ENCODE measurements around the gene DLGAP1.

The DLGAP1 gene

DNA sequence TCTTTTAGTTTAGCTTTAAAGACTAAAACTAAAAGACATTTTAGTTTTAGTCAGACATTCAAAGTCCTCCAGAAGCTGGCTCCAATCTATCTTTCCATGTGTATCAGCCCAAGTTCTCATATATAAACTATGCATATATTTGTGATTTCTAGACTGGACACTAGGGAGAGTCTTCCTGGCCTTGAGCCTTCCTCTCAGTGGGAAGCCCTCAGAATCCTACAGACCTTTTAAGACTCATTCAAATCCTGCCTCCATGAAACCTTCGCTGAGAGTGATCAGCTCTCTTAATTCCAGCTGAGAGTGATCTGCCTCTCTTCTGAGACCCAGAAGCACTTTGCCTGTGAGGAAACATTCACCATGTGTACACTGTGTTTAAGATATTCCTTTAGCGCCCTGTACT lies 552.4 kb downstream of the DLGAP1 start:
- TF ChIP-seq CTCF (IDR thresholded peaks at IDR 0.05; ENCODE audit: borderline replicate concordance, control extremely low read depth, extremely low read depth, insufficient read depth, missing control alignments) = no peak
- in situ Hi-C loops (cut with MboI; ENCODE audit: low sequenced_read_pairs, unreplicated experiment) = loop anchor here (25.0 kb wide), 1 partner anchor 90 kb away; no protein-coding TSS in a partner anchor
- DNase-seq (ENCODE audit: low spot score) = no peak

DNA sequence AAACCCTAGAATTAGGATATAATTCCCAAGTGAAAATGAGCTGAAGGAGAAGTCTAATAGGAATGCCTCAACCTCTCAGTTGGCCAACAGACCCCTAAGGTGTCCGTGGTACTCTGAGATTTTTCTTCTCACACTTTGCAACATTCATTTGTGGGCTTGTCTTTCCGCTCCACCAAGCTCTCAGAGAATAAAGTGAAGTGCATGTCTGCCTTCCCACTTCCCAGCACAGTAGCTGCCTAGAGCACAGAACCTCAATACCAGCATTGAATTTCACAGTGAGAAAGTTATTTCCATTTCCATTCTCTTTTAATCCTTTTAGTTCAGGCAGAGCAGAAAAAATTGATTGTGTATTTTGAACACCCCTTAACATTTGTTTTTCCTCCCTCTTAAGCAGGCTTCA lies 553.3 kb downstream of the DLGAP1 start:
- no peak for DNase-seq (ENCODE audit: low spot score)
- in situ Hi-C loops (cut with MboI; ENCODE audit: low sequenced_read_pairs, unreplicated experiment) = loop anchor here (25.0 kb wide), 1 partner anchor 90 kb away; no protein-coding TSS in a partner anchor
- TF ChIP-seq CTCF (IDR thresholded peaks at IDR 0.05; ENCODE audit: borderline replicate concordance, control extremely low read depth, extremely low read depth, insufficient read depth, missing control alignments) = no peak

DNA sequence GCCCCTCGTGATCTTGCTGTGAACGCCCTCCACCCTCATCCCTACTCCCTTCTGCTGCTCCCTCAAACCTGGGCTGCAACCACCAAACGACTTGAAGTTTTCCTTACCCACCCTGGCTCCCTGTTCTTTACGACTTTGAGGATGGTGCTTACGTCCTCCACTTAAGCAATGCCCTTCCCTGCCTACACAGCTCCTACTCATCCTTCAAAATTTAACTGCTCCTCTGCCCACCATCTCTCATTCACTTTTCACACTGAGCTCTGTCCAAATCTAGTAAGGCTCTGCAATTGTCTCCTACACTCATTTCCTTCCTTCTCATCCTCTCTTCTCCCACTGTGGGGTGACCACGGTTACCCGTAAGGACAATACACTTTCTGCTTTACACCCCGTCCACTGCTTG lies 554.1 kb downstream of the DLGAP1 start:
- in situ Hi-C loops (cut with MboI; ENCODE audit: low sequenced_read_pairs, unreplicated experiment) = loop anchor here (25.0 kb wide), 1 partner anchor 89 kb away; no protein-coding TSS in a partner anchor
- no peak for DNase-seq (ENCODE audit: low spot score)
- no peak for TF ChIP-seq CTCF (IDR thresholded peaks at IDR 0.05; ENCODE audit: borderline replicate concordance, control extremely low read depth, extremely low read depth, insufficient read depth, missing control alignments)

- TF ChIP-seq CTCF (IDR thresholded peaks at IDR 0.05; ENCODE audit: borderline replicate concordance, control extremely low read depth, extremely low read depth, insufficient read depth, missing control alignments) = no peak
- no peak for DNase-seq (ENCODE audit: low spot score)
- in situ Hi-C loops (cut with MboI; ENCODE audit: low sequenced_read_pairs, unreplicated experiment) = loop anchor here (25.0 kb wide), 1 partner anchor 88 kb away; no protein-coding TSS in a partner anchor
Observed at GRCh38 chr18:3900327-3900726, 554.8 kb downstream of the DLGAP1 start.

GRCh38 chr18:3898861-3899613 lies 556.1 kb downstream of the DLGAP1 start:
- in situ Hi-C loops (cut with MboI; ENCODE audit: low sequenced_read_pairs, unreplicated experiment) = no loop called here
- DNase-seq (ENCODE audit: low spot score) = no peak
- TF ChIP-seq CTCF (IDR thresholded peaks at IDR 0.05; ENCODE audit: borderline replicate concordance, control extremely low read depth, extremely low read depth, insufficient read depth, missing control alignments) = no peak

GRCh38 chr18:3892152-3892551 lies 563.0 kb downstream of the DLGAP1 start:
- TF ChIP-seq CTCF (IDR thresholded peaks at IDR 0.05; ENCODE audit: borderline replicate concordance, control extremely low read depth, extremely low read depth, insufficient read depth, missing control alignments) = no peak
- in situ Hi-C loops (cut with MboI; ENCODE audit: low sequenced_read_pairs, unreplicated experiment) = no loop called here
- no peak for DNase-seq (ENCODE audit: low spot score)
